OCI-LY7 (cell line): ENCODE data around the gene KLHL1. TPM values are rescaled to one million over a fixed set of nuclear protein-coding genes. Genes with fewer than 3 reads are reported as not detected.

Experiments used
- BruUV-seq: library from RNA; stranded (reverse); fragments of 400-500 nt; replicated peaks from 2 replicates; lab custom pipeline; 2021; lab: Mats Ljungman, UMichigan
- CTCF ChIA-PET: fragments of 300-600 bp; sonication (Branson Sonifier 250); formaldehyde crosslinking; loops from one replicate; lab custom pipeline; 2022; ENCODE audit warnings: antibody characterized with exemption; ENCODE audit not compliant: unreplicated experiment; lab: Charles Lee
- POLR2A ChIA-PET: fragments of 300-600 bp; sonication (Branson Sonifier 250); formaldehyde crosslinking; loops from one replicate; lab custom pipeline; 2022; ENCODE audit warnings: antibody characterized with exemption; lab: Charles Lee
- DNase-seq: peaks from one replicate; pipeline ENCODE4 v3.0.0-alpha.2; 2015; ENCODE audit warnings: low spot score
- H2AFZ ChIP-seq: fragments of 200-600 bp; sonication (generic), shearing (Covaris generic); 2 replicates; pipeline ENCODE4 v1.6.1; 2014; ENCODE audit warnings: mild to moderate bottlenecking, antibody characterized with exemption, low read length, moderate library complexity
- H3K27ac ChIP-seq: fragments of 200-600 bp; sonication (generic); 2 replicates; pipeline ENCODE4 v1.5.1; 2014; ENCODE audit warnings: mixed run types, low read depth, mild to moderate bottlenecking, moderate library complexity, low read length, inconsistent platforms; ENCODE audit not compliant: poor library complexity, severe bottlenecking
- H3K36me3 ChIP-seq: fragments of 200-600 bp; sonication (generic); 2 replicates; pipeline ENCODE4 v1.6.1; 2014; ENCODE audit warnings: mild to moderate bottlenecking, antibody characterized with exemption, low read length, moderate library complexity, mixed read lengths; ENCODE audit not compliant: insufficient read depth
- H3K4me1 ChIP-seq: fragments of 200-600 bp; sonication (generic); 2 replicates; pipeline ENCODE4 v1.5.1; 2014; ENCODE audit warnings: mild to moderate bottlenecking, low read length; ENCODE audit not compliant: insufficient read depth, poor library complexity, severe bottlenecking
- H3K4me2 ChIP-seq: fragments of 200-600 bp; sonication (generic); 2 replicates; pipeline ENCODE4 v1.6.1; 2014; ENCODE audit warnings: mild to moderate bottlenecking, low read length
- H3K4me3 ChIP-seq: fragments of 200-600 bp; sonication (generic); 2 replicates; pipeline ENCODE4 v1.5.1; 2014; ENCODE audit warnings: mild to moderate bottlenecking, low read depth, low read length; ENCODE audit not compliant: poor library complexity, severe bottlenecking
- H3K79me2 ChIP-seq: fragments of 200-600 bp; sonication (generic); 2 replicates; pipeline ENCODE4 v1.6.1; 2016; ENCODE audit warnings: low read depth, mild to moderate bottlenecking, low read length, moderate library complexity, mixed read lengths; ENCODE audit not compliant: insufficient read depth
- H3K9me2 ChIP-seq: fragments of 200-600 bp; sonication (generic); 2 replicates; pipeline ENCODE4 v1.6.1; 2016; ENCODE audit warnings: mild to moderate bottlenecking, low read length, mixed read lengths; ENCODE audit not compliant: insufficient read depth
- H3K9me3 ChIP-seq: fragments of 200-600 bp; sonication (generic); 2 replicates; pipeline ENCODE4 v1.6.1; 2014; ENCODE audit warnings: mild to moderate bottlenecking, mixed run types, low read length, mixed read lengths
- H4K20me1 ChIP-seq: fragments of 200-600 bp; sonication (generic); 2 replicates; pipeline ENCODE4 v1.6.1; 2014; ENCODE audit warnings: mild to moderate bottlenecking, antibody characterized with exemption, low read length, moderate library complexity, mixed read lengths; ENCODE audit not compliant: insufficient read depth
- CTCF ChIP-seq: fragments of 200-600 bp; sonication (generic); conservative IDR thresholded peaks from 2 replicates; pipeline ENCODE4 v1.5.1; 2014; ENCODE audit warnings: mild to moderate bottlenecking, antibody characterized with exemption, low read length, moderate library complexity, mixed read lengths
- EZH2phosphoT487 ChIP-seq: fragments of 200-600 bp; sonication (generic); IDR thresholded peaks from 2 replicates; pipeline ENCODE4 v1.6.1; 2018; ENCODE audit warnings: low read depth, borderline replicate concordance, mild to moderate bottlenecking, mixed run types, antibody characterized with exemption, low read length, moderate library complexity, mixed read lengths
- intact Hi-C: fragments of 100-400 bp; cut with micrococcal nuclease; formaldehyde crosslinking; loops from one replicate; pipeline ENCODE4 v1.10.0; 2022; ENCODE audit not compliant: unreplicated experiment
- total RNA-seq, 2 experiments: library from RNA; depleted of rRNA in 1 of 2; stranded (reverse); fragments of >200 nt in 1 of 2; shearing (Covaris generic) in 1 of 2; gene quantifications; 2 replicates each; pipeline ENCODE4 v1.2.3, GENCODE V29; 2014 to 2022

KLHL1 gene
- total RNA-seq, 2 experiments from 2014 or later: not detected

- no TSS peak for BruUV-seq
- no peaks in the 10 kb centered on the region for H3K9me2 ChIP-seq
- no peaks in the 10 kb centered on the region for H3K9me3 ChIP-seq
- DNase-seq: no peak
- intact Hi-C loops: no loop called here
- no peak overlapping the region for H3K4me3 ChIP-seq
- POLR2A ChIA-PET: no interaction called here
- no peaks in the 10 kb centered on the region for H3K79me2 ChIP-seq
- H3K36me3 ChIP-seq: no peaks in the 10 kb centered on the region
- H3K4me1 ChIP-seq: no peaks in the 10 kb centered on the region
- no peak overlapping the region for H3K27ac ChIP-seq
- H2AFZ ChIP-seq: no peak overlapping the region
- H3K4me2 ChIP-seq: no peak overlapping the region
- no peaks in the 10 kb centered on the region for H4K20me1 ChIP-seq
- CTCF ChIA-PET: no interaction called here
- TF ChIP-seq EZH2phosphoT487: no peak
- TF ChIP-seq CTCF: no peak
Measured at GRCh38 chr13:70107125-70107497, 1.1 kb downstream of the KLHL1 start.

- Histone ChIP-seq H4K20me1 (no peaks in the 10 kb centered on the region), H2AFZ (no peak overlapping the region), H3K4me2 (no peak overlapping the region), H3K36me3 (no peaks in the 10 kb centered on the region), H3K27ac (no peak overlapping the region), H3K4me1 (no peaks in the 10 kb centered on the region), H3K9me3 (no peaks in the 10 kb centered on the region), H3K9me2 (no peaks in the 10 kb centered on the region), H3K79me2 (no peaks in the 10 kb centered on the region), H3K4me3 (no peak overlapping the region)
- ChIA-PET CTCF (no interaction called here), POLR2A (no interaction called here)
- TF ChIP-seq CTCF: no peak
- TF ChIP-seq EZH2phosphoT487: no peak
- intact Hi-C loops: no loop called here
- DNase-seq: no peak
- no TSS peak for BruUV-seq
Measured at GRCh38 chr13:70104481-70104880, 3.8 kb downstream of the KLHL1 start.

- POLR2A ChIA-PET: interaction anchor here (0.6 to 1.2 kb wide), 2 partner anchors 21 to 36 kb away, joined by 3 read pairs; no protein-coding TSS in a partner anchor
- H4K20me1 ChIP-seq: no peaks in the 10 kb centered on the region
- no peaks in the 10 kb centered on the region for H3K9me2 ChIP-seq
- no peak overlapping the region for H3K4me3 ChIP-seq
- no peaks in the 10 kb centered on the region for H3K4me1 ChIP-seq
- no peaks in the 10 kb centered on the region for H3K9me3 ChIP-seq
- no peaks in the 10 kb centered on the region for H3K36me3 ChIP-seq
- CTCF ChIA-PET: no interaction called here
- no TSS peak for BruUV-seq
- H3K4me2 ChIP-seq: no peak overlapping the region
- DNase-seq: no peak
- TF ChIP-seq CTCF: peak; percentile 69
- TF ChIP-seq EZH2phosphoT487: no peak
- H3K79me2 ChIP-seq: no peaks in the 10 kb centered on the region
- intact Hi-C loops: no loop called here
- H3K27ac ChIP-seq: no peak overlapping the region
- H2AFZ ChIP-seq: no peak overlapping the region
Measured at GRCh38 chr13:70098669-70099068, 9.6 kb downstream of the KLHL1 start.
